PFSK-1 (cell line): ENCODE data around the gene RAB9A.

Experiments used
- FOXP2 ChIP-seq: optimal IDR thresholded peaks from 2 replicates; pipeline ENCODE3; 2011; ENCODE audit warnings: borderline replicate concordance, control low read depth, inconsistent platforms; ENCODE audit not compliant: insufficient read depth; ENCODE audit errors: extremely low read length, extremely low read depth
- POLR2AphosphoS5 ChIP-seq: IDR thresholded peaks from 2 replicates; pipeline ENCODE4 v1.6.1; 2012; ENCODE audit warnings: low read depth, mild to moderate bottlenecking, control low read depth, low read length, moderate library complexity
- SIN3A ChIP-seq: IDR thresholded peaks from 2 replicates; pipeline ENCODE4 v1.6.1; 2012; ENCODE audit warnings: mild to moderate bottlenecking, low read length, moderate library complexity, borderline replicate concordance; ENCODE audit not compliant: insufficient read depth
- TAF1 ChIP-seq: IDR thresholded peaks from 2 replicates; pipeline ENCODE4 v1.6.1; 2012; ENCODE audit warnings: low read length, control low read depth, borderline replicate concordance; ENCODE audit not compliant: insufficient read depth
- TF ChIP-seq, protein P1 (sequence below), 2 experiments: IDR thresholded peaks; 2 replicates each; pipeline versions ENCODE4 v1.6.1 to v1.8.0; 2011 to 2012; ENCODE audit warnings: low read depth in 2 of 2, low read length in 2 of 2, control low read depth in 1 of 2, inconsistent platforms in 1 of 2, mild to moderate bottlenecking in 1 of 2, moderate library complexity in 1 of 2; ENCODE audit not compliant: insufficient read depth in 1 of 2

- TF ChIP-seq POLR2AphosphoS5 (no peak), TAF1 (no peak), SIN3A (no peak), FOXP2 (no peak)
- TF ChIP-seq, protein P1, sequence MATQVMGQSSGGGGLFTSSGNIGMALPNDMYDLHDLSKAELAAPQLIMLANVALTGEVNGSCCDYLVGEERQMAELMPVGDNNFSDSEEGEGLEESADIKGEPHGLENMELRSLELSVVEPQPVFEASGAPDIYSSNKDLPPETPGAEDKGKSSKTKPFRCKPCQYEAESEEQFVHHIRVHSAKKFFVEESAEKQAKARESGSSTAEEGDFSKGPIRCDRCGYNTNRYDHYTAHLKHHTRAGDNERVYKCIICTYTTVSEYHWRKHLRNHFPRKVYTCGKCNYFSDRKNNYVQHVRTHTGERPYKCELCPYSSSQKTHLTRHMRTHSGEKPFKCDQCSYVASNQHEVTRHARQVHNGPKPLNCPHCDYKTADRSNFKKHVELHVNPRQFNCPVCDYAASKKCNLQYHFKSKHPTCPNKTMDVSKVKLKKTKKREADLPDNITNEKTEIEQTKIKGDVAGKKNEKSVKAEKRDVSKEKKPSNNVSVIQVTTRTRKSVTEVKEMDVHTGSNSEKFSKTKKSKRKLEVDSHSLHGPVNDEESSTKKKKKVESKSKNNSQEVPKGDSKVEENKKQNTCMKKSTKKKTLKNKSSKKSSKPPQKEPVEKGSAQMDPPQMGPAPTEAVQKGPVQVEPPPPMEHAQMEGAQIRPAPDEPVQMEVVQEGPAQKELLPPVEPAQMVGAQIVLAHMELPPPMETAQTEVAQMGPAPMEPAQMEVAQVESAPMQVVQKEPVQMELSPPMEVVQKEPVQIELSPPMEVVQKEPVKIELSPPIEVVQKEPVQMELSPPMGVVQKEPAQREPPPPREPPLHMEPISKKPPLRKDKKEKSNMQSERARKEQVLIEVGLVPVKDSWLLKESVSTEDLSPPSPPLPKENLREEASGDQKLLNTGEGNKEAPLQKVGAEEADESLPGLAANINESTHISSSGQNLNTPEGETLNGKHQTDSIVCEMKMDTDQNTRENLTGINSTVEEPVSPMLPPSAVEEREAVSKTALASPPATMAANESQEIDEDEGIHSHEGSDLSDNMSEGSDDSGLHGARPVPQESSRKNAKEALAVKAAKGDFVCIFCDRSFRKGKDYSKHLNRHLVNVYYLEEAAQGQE (IDR thresholded peaks at IDR 0.05; ENCODE audit: insufficient read depth in 1 of 2, low read depth in 2 of 2, low read length in 2 of 2), result no peak
Measured at GRCh38 chrX:13658602-13659001, 30.3 kb upstream of the RAB9A start.
